Activated T-helper 1 cell treated with Interleukin-2 at 50 U/mL for 16 hours (primary cell): ENCODE measurements around the gene ESRP2.

Source experiments
- DNase-seq: peaks from one replicate; pipeline ENCODE4 v3.0.0-alpha.2; 2020; ENCODE audit warnings: low read depth

The ESRP2 gene

DNA sequence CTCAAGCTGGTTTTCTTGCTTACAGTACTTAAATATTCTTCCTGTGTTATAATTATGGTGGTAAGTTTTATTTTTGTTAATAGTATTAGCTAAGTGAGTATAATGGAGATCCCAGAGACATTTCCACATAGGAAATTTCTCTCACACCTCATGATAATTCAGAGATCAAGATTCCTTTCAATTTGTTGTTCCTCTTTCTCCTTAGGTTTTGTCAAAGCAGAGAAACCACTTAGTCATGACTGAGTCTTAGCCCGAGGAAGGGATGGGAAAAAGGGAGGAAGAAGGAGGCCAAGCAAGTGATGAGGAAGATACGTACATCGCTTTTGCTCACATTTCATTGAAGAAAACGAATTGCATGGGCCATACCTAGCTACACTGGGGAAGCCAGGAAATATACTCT, 18.4 kb downstream of the ESRP2 start:
- no peak for DNase-seq

GRCh38 chr16:68216240-68216639, 19.7 kb downstream of the ESRP2 start:
- no peak for DNase-seq

DNA sequence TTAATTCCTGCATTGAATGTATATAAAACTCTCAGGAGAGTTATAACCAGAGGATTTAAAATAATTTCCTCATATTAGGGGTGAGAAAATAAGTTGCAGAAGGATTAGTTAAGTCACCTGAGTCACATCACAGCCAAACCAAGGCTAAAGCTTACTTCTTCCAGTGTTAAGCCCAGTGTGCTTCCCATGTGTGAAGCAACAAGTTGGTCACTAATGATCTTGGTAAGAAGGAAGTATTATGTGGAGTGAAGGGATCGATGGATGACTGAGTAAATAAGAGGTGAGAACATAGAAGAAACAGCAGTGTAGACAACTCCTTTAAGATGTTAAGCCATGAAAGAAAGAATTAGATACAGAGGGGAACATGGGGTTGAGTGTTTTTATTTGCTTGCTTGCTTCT, 20.6 kb downstream of the ESRP2 start:
- no peak for DNase-seq

DNA sequence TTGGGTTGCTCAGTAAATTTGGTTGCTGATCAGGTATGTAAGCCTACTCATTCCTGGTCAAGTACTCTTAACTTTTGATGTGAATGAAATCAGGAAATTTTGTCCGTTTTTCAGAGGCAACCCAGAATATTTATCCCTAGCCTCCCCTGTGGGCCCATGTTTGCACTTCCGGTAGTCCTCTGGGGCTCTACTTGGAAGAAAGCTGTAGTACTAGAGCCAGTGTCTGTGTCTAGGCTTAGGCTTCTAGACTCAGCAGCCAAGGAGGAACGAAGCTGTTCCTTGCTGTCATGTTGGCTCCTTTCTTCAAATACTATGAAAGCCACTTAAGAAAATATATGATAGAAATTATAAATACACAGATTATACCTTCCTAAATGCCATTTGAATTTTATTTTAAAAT, 21.2 kb downstream of the ESRP2 start:
- DNase-seq = no peak

DNA sequence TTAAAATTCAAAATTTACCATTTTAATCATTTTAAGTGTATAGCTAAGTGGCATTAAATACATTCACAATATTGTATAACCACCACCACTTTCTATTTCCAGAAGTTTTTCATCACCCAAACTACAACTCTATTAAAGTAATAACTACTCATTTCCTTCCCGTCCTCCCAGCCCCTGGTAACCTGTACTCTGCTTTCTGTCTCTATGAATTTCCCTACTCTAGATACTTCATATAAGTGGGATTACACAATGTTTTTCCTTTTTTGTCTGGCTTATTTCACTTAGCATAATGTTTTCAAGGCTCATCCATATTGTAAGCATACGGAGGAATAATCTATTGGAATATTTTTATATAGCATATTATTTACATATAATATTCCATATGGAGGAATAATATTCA, 29.7 kb downstream of the ESRP2 start:
- DNase-seq = no peak

DNA sequence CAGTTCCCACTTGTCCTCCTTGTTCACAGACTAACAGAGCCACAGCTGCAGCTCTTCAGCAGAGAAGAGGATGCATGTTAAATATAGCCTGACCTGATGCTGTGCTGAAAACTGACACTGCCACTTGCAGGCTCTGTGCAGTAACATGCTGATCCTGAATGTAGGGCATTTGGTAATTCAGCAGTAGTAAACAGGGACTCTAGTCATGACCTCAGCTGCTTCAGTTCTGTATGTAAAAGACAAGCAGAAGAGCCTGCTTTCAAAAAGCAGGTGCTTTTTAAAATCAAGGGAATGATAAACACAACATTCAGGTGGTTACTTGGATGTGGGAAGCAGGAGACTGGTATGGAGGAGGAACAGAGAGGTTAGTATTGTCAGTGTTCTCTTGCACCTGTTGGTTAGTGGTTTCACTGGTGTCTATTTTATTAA, 33.8 kb downstream of the ESRP2 start:
- DNase-seq = no peak

GRCh38 chr16:68200088-68200783, 35.7 kb downstream of the ESRP2 start:
- no peak for DNase-seq

- DNase-seq = no peak
Observed at GRCh38 chr16:68197250-68197649, 38.7 kb downstream of the ESRP2 start.

- no peak for DNase-seq
Observed at GRCh38 chr16:68194251-68194650, 41.7 kb downstream of the ESRP2 start.

DNA sequence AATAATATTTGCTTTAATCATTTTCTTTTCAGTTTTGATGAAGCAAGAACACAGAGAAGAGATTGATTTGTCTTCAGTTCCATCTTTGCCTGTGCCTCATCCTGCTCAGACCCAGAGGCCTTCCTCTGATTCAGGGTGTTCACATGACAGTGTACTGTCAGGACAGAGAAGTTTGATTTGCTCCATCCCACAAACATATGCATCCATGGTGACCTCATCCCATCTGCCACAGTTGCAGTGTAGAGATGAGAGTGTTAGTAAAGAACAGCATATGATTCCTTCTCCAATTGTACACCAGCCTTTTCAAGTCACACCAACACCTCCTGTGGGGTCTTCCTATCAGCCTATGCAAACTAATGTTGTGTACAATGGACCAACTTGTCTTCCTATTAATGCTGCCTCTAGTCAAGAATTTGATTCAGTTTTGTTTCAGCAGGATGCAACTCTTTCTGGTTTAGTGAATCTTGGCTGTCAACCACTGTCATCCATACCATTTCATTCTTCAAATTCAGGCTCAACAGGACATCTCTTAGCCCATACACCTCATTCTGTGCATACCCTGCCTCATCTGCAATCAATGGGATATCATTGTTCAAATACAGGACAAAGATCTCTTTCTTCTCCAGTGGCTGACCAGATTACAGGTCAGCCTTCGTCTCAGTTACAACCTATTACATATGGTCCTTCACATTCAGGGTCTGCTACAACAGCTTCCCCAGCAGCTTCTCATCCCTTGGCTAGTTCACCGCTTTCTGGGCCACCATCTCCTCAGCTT, 45.0 kb downstream of the ESRP2 start:
- DNase-seq = no peak

DNA sequence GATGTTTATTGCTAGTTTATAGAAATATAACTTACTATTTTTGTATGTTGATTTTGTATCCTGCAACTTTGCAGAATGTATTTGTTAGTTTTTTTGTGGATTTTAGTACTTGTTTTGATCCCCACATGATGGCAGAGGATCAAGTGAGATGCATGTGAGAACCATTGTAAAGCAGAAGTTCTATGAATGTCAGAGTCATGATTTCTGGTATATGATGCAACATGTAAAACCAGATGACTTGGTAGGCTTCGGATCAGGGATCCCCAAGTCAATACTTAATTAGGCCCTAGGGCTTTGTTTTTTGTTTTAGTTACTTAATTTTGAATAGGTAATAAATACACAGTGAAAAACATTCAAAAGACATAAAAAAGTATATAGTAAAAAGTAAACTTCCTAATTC, 45.8 kb downstream of the ESRP2 start:
- DNase-seq = no peak

DNA sequence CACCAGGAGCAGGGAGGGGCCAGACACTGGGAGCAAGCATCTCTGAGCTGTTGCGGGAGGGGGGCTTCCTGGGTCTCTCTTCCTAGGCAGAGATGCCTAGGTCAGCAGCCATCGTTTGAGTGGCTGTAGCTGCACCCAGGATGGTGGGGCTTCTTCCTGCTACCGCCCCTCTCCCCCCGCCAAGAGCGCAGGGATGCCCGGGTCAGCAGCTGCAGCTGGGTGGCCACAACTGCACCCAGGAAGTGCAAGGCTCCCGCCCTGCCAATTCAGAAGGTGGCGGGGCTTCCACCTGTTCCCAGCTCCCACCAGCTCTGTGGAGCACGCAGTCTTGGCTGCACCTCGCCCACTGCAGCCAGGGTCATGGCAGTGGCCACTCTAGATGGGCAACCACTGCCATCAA, 47.8 kb downstream of the ESRP2 start:
- DNase-seq = no peak

DNA sequence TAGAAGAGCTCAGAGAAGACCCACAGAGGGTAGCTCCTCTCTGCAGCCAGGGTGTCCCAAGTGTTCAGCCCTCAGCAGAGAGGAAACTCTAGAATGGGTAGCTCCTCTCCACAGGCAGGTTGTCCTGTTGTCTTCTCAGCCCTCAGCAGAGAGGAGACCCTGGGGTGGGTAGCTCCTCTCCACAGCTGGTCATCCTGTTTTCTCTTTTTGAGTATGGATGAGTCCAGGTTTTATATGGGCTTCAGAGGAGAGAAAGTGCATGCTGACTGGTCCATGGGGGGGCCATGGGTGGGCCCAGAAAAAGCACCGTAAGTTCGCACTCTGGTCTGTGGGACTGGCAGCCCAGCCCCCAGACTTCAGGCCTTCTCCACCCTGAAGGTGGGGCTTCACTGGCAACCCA, 48.4 kb downstream of the ESRP2 start:
- DNase-seq = no peak

DNA sequence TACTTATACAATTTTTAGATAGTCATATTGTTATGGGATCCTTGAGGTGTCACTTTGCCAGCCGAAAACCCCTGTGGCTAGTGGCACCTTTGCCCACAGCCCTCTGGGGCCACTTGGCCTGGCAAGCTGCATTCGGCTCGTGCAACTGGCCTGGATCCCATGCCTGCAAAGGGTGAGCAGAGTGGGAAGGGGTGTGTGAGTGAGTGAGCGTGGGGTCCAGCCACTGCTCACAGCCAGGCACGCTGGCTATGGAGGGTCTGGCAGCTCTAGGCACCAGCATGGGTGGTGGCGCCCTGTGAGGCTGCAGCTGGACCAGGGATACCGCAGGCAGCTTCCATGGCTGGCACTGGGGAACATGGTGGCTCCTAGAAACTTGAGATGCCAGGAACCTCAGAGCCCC, 49.0 kb downstream of the ESRP2 start:
- no peak for DNase-seq

- no peak for DNase-seq
Observed at GRCh38 chr16:68183046-68183445, 52.9 kb downstream of the ESRP2 start.

DNA sequence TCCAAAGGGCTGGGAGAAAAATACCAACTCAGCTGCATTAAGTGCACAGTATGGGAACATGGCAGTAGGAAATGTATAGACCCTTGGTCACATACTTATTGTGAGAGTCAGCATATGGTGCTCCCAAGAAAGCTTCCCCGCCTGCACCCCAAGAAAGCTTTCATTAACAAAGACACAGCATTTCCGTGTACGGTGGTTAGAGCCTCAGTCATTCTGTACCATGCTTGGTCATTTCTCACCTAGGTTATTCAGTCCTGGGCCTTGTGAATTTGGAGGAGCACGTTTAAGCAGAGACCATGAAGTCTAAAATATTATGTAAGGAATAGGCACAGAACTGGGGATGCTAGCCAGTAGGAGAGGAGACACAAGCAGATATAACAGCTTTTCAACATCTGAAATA, 56.1 kb downstream of the ESRP2 start:
- DNase-seq = no peak

GRCh38 chr16:68179196-68179795, 56.6 kb downstream of the ESRP2 start:
- no peak for DNase-seq
